CD4-positive, alpha-beta T cell (primary cell): ENCODE data around the gene EFCAB8. TPM values are rescaled to one million over a fixed set of nuclear protein-coding genes. Genes with fewer than 3 reads are reported as not detected.

Experiments used
- ATAC-seq: fragments of 200-7000 bp; cut with Tn5 transposase; one replicate; pipeline ENCODE4 v1.10.0; 2022; ENCODE audit warnings: mild to moderate bottlenecking; ENCODE audit not compliant: poor library complexity
- CTCF ChIA-PET: fragments of 350-600 bp; sonication (Branson Sonifier 250); formaldehyde crosslinking; loops from one replicate; lab custom pipeline; 2021; ENCODE audit warnings: antibody characterized with exemption, inconsistent platforms; lab: Charles Lee
- POLR2A ChIA-PET: fragments of 350-600 bp; sonication (Branson Sonifier 250); formaldehyde crosslinking; loops from one replicate; lab custom pipeline; 2021; ENCODE audit warnings: antibody characterized with exemption, inconsistent platforms; lab: Charles Lee
- DNase-seq, 14 experiments: peaks; one replicate each; pipeline ENCODE4 v3.0.0-alpha.2; 2013 to 2020; ENCODE audit warnings: mixed read lengths in 2 of 14
- H3K27ac ChIP-seq, 2 donors: one replicate each; pipeline versions ENCODE4 v1.5.1 to v1.7.0; 2013; ENCODE audit warnings: low read length in 2 of 2, low read depth in 1 of 2, mild to moderate bottlenecking in 1 of 2
- H3K27me3 ChIP-seq, 2 experiments: 1 replicate in 1 of 2; 2 replicates in 1 of 2; pipeline versions ENCODE4 v1.6.1 to v1.7.0; 2013; ENCODE audit warnings: low read length in 2 of 2, control low read depth in 1 of 2, mild to moderate bottlenecking in 1 of 2, moderate library complexity in 1 of 2; ENCODE audit not compliant: insufficient read depth in 2 of 2, control insufficient read depth in 1 of 2
- H3K36me3 ChIP-seq: one replicate; pipeline ENCODE4 v1.6.1; 2013; ENCODE audit warnings: low read length, control low read depth; ENCODE audit not compliant: insufficient read depth
- H3K4me1 ChIP-seq: one replicate; pipeline ENCODE4 v1.6.1; 2013; ENCODE audit warnings: low read length, control low read depth; ENCODE audit not compliant: insufficient read depth
- H3K4me3 ChIP-seq: one replicate; pipeline ENCODE4 v1.5.1; 2013; ENCODE audit warnings: mild to moderate bottlenecking, low read length, moderate library complexity
- H3K9me3 ChIP-seq, 2 experiments: 1 replicate in 1 of 2; 2 replicates in 1 of 2; pipeline versions ENCODE4 v1.6.1 to v1.7.0; 2013; ENCODE audit warnings: low read length in 2 of 2, mild to moderate bottlenecking in 2 of 2, control low read depth in 1 of 2, moderate library complexity in 1 of 2; ENCODE audit not compliant: control insufficient read depth in 1 of 2, insufficient read depth in 1 of 2
- H3K27ac Mint-ChIP-seq: one replicate; pipeline ENCODE4 v1.8.0; 2020; ENCODE audit warnings: mixed read lengths
- H3K27me3 Mint-ChIP-seq: one replicate; pipeline ENCODE4 v1.8.0; 2021; ENCODE audit warnings: mixed read lengths
- H3K36me3 Mint-ChIP-seq: one replicate; pipeline ENCODE4 v1.8.0; 2021; ENCODE audit warnings: low read depth, mixed read lengths
- H3K4me1 Mint-ChIP-seq: one replicate; pipeline ENCODE4 v1.8.0; 2021; ENCODE audit warnings: low read depth, mixed read lengths
- H3K4me3 Mint-ChIP-seq: one replicate; pipeline ENCODE4 v1.8.0; 2020; ENCODE audit warnings: mild to moderate bottlenecking, mixed read lengths
- H3K9me3 Mint-ChIP-seq: one replicate; pipeline ENCODE4 v1.8.0; 2020; ENCODE audit warnings: mixed read lengths
- intact Hi-C, 2 experiments: fragments of 100-400 bp; cut with DNase I in 1 of 2; cut with micrococcal nuclease in 1 of 2; formaldehyde crosslinking; loops; one replicate each; pipeline versions ENCODE4 v1.15.1 to v1.9.0; 2023 to 2025; cut with DNase I, micrococcal nuclease
- total RNA-seq, 174 experiments: library from RNA in 2 of 174; stranded (reverse) in 2 of 174; gene quantifications; one replicate each; pipeline ENCODE4 v1.2.3 and lab custom pipeline; 2021 to 2026
- TF ChIP-seq, protein P1 (sequence below): fragments of 200-600 bp; IDR thresholded peaks from one replicate; pipeline ENCODE4 v1.8.0; 2022; ENCODE audit warnings: antibody characterized with exemption, mild to moderate bottlenecking

Gene EFCAB8
- total RNA-seq, 2 experiments from 2014 or later: 0.81 to 2.5 TPM

DNA sequence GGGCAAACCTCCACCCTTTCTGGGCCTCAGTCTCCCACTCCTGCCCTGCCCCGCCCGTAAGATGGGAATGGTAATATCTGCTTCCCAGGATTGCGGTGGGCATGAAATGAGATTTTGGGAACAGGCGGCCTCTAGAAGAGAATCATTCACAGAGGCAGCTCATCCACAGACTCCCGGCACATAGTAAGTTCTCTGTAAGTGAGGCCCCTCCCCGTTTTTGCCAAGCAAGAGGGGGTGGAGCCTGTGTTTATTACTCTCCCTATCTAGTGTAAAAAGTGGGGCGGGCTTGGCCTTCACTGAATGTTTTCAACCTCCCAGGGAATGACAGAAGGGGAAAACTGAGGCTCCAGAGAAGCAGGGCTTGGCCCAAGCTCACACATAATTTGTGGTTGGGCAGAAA lies 125.5 kb downstream of the EFCAB8 start:
- Mint-ChIP-seq H3K27me3 (no peaks in the 10 kb centered on the region), H3K36me3 (no peaks in the 10 kb centered on the region), H3K9me3 (no peaks in the 10 kb centered on the region), H3K27ac (no peak overlapping the region), H3K4me1 (peaks cover 33% of the 10 kb centered on the region), H3K4me3 (no peak overlapping the region)
- CTCF ChIA-PET: no interaction called here
- Histone ChIP-seq H3K9me3 (peaks cover 0 to 7% of the 10 kb centered on the region in 2 experiments), H3K4me3 (no peak overlapping the region), H3K36me3 (no peaks in the 10 kb centered on the region), H3K27me3 (no peaks in the 10 kb centered on the region), H3K27ac (no peak overlapping the region), H3K4me1 (peaks cover 5% of the 10 kb centered on the region)
- ATAC-seq (no peak), DNase-seq (no peak)
- TF ChIP-seq, protein P1, sequence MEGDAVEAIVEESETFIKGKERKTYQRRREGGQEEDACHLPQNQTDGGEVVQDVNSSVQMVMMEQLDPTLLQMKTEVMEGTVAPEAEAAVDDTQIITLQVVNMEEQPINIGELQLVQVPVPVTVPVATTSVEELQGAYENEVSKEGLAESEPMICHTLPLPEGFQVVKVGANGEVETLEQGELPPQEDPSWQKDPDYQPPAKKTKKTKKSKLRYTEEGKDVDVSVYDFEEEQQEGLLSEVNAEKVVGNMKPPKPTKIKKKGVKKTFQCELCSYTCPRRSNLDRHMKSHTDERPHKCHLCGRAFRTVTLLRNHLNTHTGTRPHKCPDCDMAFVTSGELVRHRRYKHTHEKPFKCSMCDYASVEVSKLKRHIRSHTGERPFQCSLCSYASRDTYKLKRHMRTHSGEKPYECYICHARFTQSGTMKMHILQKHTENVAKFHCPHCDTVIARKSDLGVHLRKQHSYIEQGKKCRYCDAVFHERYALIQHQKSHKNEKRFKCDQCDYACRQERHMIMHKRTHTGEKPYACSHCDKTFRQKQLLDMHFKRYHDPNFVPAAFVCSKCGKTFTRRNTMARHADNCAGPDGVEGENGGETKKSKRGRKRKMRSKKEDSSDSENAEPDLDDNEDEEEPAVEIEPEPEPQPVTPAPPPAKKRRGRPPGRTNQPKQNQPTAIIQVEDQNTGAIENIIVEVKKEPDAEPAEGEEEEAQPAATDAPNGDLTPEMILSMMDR: no peak
- POLR2A ChIA-PET: interaction anchor here (1.6 to 1.7 kb wide), 2 partner anchors 17 to 39 kb away, joined by 3 to 4 read pairs; no protein-coding TSS in a partner anchor
- intact Hi-C loops: no loop called here

DNA sequence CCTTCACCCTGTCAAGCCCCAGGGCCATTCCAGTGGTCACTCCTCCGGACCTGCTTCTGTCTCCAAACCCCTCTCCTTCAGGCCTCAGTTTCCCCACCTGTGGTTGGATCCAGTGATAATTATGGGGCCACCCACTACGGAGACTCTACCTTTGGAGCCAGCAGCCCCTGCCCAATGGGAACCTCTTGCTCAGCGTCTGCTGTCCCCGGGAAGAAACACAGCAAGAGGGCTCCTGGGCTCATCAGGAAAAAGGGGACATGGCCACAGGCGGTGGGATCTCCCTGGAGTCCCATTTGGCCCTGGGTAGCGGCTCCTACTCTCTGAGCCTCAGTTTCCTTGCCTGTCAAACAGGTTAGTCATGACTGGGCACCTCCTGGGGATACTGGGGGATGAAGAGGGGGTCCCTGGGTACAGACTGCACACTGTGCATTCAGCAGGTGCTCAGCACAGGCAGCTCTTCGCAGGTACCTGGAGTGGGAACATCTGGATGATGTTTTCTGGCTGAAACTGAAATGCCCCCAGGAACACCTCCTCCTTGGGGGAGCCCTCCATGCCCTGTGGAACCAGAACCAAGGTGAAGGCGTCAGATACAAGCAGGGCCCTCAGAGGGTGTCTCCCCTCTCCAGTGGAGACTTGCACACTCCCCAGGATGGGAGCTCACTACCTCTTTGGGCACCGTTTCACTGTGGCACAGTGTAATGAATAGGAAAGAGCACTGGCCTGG lies 126.1 kb downstream of the EFCAB8 start:
- intact Hi-C loops: no loop called here
- Mint-ChIP-seq H3K4me1 (peaks cover 33% of the 10 kb centered on the region), H3K27ac (no peak overlapping the region), H3K9me3 (no peaks in the 10 kb centered on the region), H3K36me3 (no peaks in the 10 kb centered on the region), H3K4me3 (no peak overlapping the region), H3K27me3 (no peaks in the 10 kb centered on the region)
- H3K27ac ChIP-seq: no peak overlapping the region
- no peaks in the 10 kb centered on the region for H3K36me3 ChIP-seq
- CTCF ChIA-PET: no interaction called here
- H3K9me3 ChIP-seq: peaks cover 0 to 7% of the 10 kb centered on the region in 2 experiments
- H3K27me3 ChIP-seq: no peaks in the 10 kb centered on the region
- no peak for DNase-seq
- H3K4me1 ChIP-seq: peaks cover 1% of the 10 kb centered on the region
- ATAC-seq: no peak
- no peak overlapping the region for H3K4me3 ChIP-seq
- POLR2A ChIA-PET: interaction anchor here (1.7 to 2.8 kb wide), 2 partner anchors 12 to 39 kb away, joined by 3 to 7 read pairs; no protein-coding TSS in a partner anchor
- TF ChIP-seq, protein P1: no peak

DNA sequence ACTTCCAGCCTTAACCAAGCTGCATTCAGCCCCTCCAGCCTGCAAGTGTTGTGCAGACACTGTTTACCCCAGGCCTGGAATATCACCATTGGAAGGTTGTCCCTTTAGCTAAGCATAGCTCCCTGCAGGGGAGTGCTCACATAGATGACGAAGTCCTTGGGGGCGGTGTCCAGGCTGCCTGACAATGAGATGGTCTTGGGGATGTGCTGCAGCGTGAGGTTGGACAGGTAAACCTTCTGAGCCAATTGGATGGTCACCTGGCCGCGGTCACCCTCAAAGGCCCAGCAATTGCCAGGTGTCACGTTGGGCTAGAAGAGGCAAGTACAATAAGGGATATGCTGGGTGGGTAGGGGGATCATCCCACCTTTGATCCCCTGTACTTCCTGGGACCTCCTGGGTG lies 126.9 kb downstream of the EFCAB8 start:
- no peak overlapping the region for H3K4me3 ChIP-seq
- Mint-ChIP-seq H3K27ac (no peak overlapping the region), H3K4me1 (peaks cover 35% of the 10 kb centered on the region), H3K4me3 (no peak overlapping the region), H3K9me3 (no peaks in the 10 kb centered on the region), H3K27me3 (no peaks in the 10 kb centered on the region), H3K36me3 (no peaks in the 10 kb centered on the region)
- TF ChIP-seq, protein P1: no peak
- peaks cover 0 to 10% of the 10 kb centered on the region in 2 experiments for H3K9me3 ChIP-seq
- intact Hi-C loops: no loop called here
- DNase-seq: no peak
- ChIA-PET CTCF (interaction anchor here (1.4 kb wide), 1 partner anchor 40 kb away, joined by 4 read pairs; no protein-coding TSS in a partner anchor), POLR2A (interaction anchor here (1.3 to 2.8 kb wide), 3 partner anchors 13 to 40 kb away, joined by 3 to 7 read pairs (median 3); no protein-coding TSS in a partner anchor)
- H3K27ac ChIP-seq: no peak overlapping the region
- H3K36me3 ChIP-seq: no peaks in the 10 kb centered on the region
- peaks cover 3% of the 10 kb centered on the region for H3K4me1 ChIP-seq
- H3K27me3 ChIP-seq: no peaks in the 10 kb centered on the region
- ATAC-seq: no peak
